Lung (tissue), 12 donors: ENCODE measurements around the gene MEPCE. TPM values are rescaled to one million over a fixed set of nuclear protein-coding genes. Genes with fewer than 3 reads are reported as not detected.
A peak's percentile ranks its signal among the peaks of the same experiment; 100 is the strongest.

Source experiments
- ATAC-seq: fragments of 200-7000 bp; cut with Tn5 transposase; one replicate; pipeline ENCODE4 v1.9.1; 2020; ENCODE audit warnings: moderate number of reproducible peaks; ENCODE audit not compliant: insufficient read depth, low FRiP score
- DNase-seq, 3 donors: peaks; one replicate each; pipeline ENCODE4 v3.0.0-alpha.2; 2013 to 2017
- H3K27ac ChIP-seq, 2 donors: one replicate each; pipeline ENCODE4 v1.5.1; 2013; ENCODE audit warnings: mild to moderate bottlenecking in 2 of 2, moderate library complexity in 2 of 2, control low read depth in 1 of 2, inconsistent platforms in 1 of 2, low read depth in 1 of 2, low read length in 1 of 2
- H3K27me3 ChIP-seq, 3 donors: one replicate each; pipeline ENCODE4 v1.5.1; 2013; ENCODE audit warnings: low read length in 2 of 3; ENCODE audit not compliant: control insufficient read depth in 3 of 3, insufficient read depth in 3 of 3
- H3K36me3 ChIP-seq, 4 donors: one replicate each; pipeline ENCODE4 v1.5.1; 2013; ENCODE audit warnings: low read length in 4 of 4, mild to moderate bottlenecking in 1 of 4, moderate library complexity in 1 of 4; ENCODE audit not compliant: control insufficient read depth in 4 of 4, insufficient read depth in 4 of 4
- H3K4me1 ChIP-seq, 5 donors: one replicate each; pipeline ENCODE4 v1.5.1; 2013; ENCODE audit warnings: low read length in 5 of 5, mild to moderate bottlenecking in 2 of 5, moderate library complexity in 1 of 5; ENCODE audit not compliant: control insufficient read depth in 5 of 5, insufficient read depth in 5 of 5
- H3K4me3 ChIP-seq: one replicate; pipeline ENCODE4 v1.5.1; 2013; ENCODE audit warnings: mild to moderate bottlenecking, control low read depth, moderate library complexity
- H3K9ac ChIP-seq, 2 donors: one replicate each; pipeline ENCODE4 v1.5.1; 2013; ENCODE audit warnings: low read length in 2 of 2, control low read depth in 1 of 2; ENCODE audit not compliant: insufficient read depth in 1 of 2
- H3K9me3 ChIP-seq, 4 donors: one replicate each; pipeline ENCODE4 v1.5.1; 2013; ENCODE audit warnings: low read length in 3 of 4, mild to moderate bottlenecking in 1 of 4, moderate library complexity in 1 of 4; ENCODE audit not compliant: control insufficient read depth in 4 of 4, insufficient read depth in 3 of 4
- whole genome bisulfite sequencing, 2 donors: extraction: QIAGEN DNeasy Blood & Tissue Kit; methylation state at CpG; one replicate each; pipeline ENCODE4 v1.1.7; 2013; 5-methylcytosine and 5-hydroxymethylcytosine counted together
- polyA plus RNA-seq, 2 donors: library from polyadenylated mRNA; stranded (reverse); fragments of 200-250 nt; gene quantifications; one replicate each; pipeline ENCODE4 v1.2.1, GENCODE V29; 2013
- total RNA-seq, 2 donors: library from RNA; depleted of rRNA in 1 of 2; stranded (reverse); fragments of >200 nt in 1 of 2; gene quantifications; one replicate each; pipeline ENCODE4 v1.2.1, GENCODE V29; 2014 to 2021
- TF ChIP-seq, protein P1 (sequence below): IDR thresholded peaks from 2 replicates; pipeline ENCODE4 v1.5.1; 2012; ENCODE audit warnings: mild to moderate bottlenecking; ENCODE audit errors: control extremely low read depth, extremely low read depth
- donor health status: control.
- donor health status: control.
- donor health status: Bipolar disorder and iron deficiency.
- donor health status: healthy.
- donor health status: DM: yes; HTN: yes; CAD: no.

MEPCE gene
- total and polyA plus RNA-seq, 4 donors = 25.6 to 38.7 (median 29.1) TPM

DNA sequence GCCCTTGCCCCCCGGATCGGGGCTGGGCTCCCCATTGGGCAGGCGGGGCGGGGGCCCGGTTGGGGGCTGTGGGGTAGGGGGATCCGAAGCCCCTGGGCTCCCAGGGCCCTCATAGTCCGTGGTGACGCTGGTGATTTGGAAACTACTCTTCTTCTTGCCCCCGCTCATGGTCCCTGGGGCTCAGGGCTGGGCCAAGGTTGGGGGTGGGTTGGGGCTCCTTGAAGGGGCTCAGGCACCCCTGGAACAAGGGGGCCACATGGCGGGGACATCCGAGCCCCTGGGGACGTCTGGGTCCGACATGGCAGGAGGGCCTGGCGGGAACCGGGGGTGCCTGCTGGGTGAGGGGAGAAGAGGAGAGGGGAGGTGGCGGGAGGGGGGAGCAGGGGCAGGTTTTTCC is 48.2 kb downstream of the MEPCE start:
- Histone ChIP-seq H3K27ac (peak overlapping the region; percentile 65 to 94), H3K27me3 (no peaks in the 10 kb centered on the region), H3K9ac (no peak overlapping the region), H3K9me3 (no peaks in the 10 kb centered on the region), H3K36me3 (peaks cover 3 to 18% (median 10%) of the 10 kb centered on the region in 4 donors), H3K4me1 (peaks cover 4 to 31% (median 21%) of the 10 kb centered on the region in 5 donors), H3K4me3 (peak overlapping the region; percentile 96)
- DNase-seq (no peak), ATAC-seq (no peak)
- TF ChIP-seq, protein P1, sequence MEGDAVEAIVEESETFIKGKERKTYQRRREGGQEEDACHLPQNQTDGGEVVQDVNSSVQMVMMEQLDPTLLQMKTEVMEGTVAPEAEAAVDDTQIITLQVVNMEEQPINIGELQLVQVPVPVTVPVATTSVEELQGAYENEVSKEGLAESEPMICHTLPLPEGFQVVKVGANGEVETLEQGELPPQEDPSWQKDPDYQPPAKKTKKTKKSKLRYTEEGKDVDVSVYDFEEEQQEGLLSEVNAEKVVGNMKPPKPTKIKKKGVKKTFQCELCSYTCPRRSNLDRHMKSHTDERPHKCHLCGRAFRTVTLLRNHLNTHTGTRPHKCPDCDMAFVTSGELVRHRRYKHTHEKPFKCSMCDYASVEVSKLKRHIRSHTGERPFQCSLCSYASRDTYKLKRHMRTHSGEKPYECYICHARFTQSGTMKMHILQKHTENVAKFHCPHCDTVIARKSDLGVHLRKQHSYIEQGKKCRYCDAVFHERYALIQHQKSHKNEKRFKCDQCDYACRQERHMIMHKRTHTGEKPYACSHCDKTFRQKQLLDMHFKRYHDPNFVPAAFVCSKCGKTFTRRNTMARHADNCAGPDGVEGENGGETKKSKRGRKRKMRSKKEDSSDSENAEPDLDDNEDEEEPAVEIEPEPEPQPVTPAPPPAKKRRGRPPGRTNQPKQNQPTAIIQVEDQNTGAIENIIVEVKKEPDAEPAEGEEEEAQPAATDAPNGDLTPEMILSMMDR = no peak
- 1 to 3% methylated on average over 16 of the region's 16 CpGs for WGBS, 2 donors

- peaks cover 4 to 30% (median 17%) of the 10 kb centered on the region in 5 donors for H3K4me1 ChIP-seq
- peak within 1 kb of the TSS; percentile 96 for H3K4me3 ChIP-seq
- peak; percentile 97 to 99 (median 98) for DNase-seq
- H3K36me3 ChIP-seq = peaks cover under 1 to 9% (median 5%) of the 10 kb centered on the region in 4 donors
- H3K27ac ChIP-seq = peak within 1 kb of the TSS; percentile 94 to 95
- 0 to 1% methylated on average over 23 to 27 of the region's 27 CpGs for WGBS, 2 donors
- H3K27me3 ChIP-seq = no peaks in the 10 kb centered on the region
- H3K9me3 ChIP-seq = no peaks in the 10 kb centered on the region
- H3K9ac ChIP-seq = peak within 1 kb of the TSS in 1 of 2 donors; percentile 62
- ATAC-seq = peak; percentile 92
- TF ChIP-seq, protein P1 = no peak
These were observed 49.5 kb downstream of the MEPCE start, which contains the start of gene TSC22D4 for GRCh38 chr7:100478958-100479660. TSC22D4 (minus strand) TSS chr7:100479214; CDS start chr7:100478038, 1,176 bp downstream.

- Histone ChIP-seq H3K36me3 (peaks cover 0 to 4% (median 0%) of the 10 kb centered on the region in 4 donors), H3K4me1 (peaks cover 4 to 33% (median 8%) of the 10 kb centered on the region in 5 donors), H3K27ac (no peak overlapping the region), H3K4me3 (no peak overlapping the region), H3K9ac (no peak overlapping the region), H3K9me3 (no peaks in the 10 kb centered on the region), H3K27me3 (no peaks in the 10 kb centered on the region)
- TF ChIP-seq, protein P1 = no peak
- no peak for ATAC-seq
- 93 to 100% methylated on average over 1 of the region's 1 CpG for WGBS, 2 donors
- DNase-seq = no peak
These were observed 51.8 kb downstream of the MEPCE start for GRCh38 chr7:100481466-100481865.
